ENCODE data around the gene ABHD14A. TPM values are rescaled to one million over a fixed set of nuclear protein-coding genes. Genes with fewer than 3 reads are reported as not detected.
A peak's percentile ranks its signal among the peaks of the same experiment; 100 is the strongest.

The ABHD14A gene
- total RNA-seq, 4 donors from 2014 or later = 3.1 to 11.9 (median 8.3) TPM

GRCh38 chr3:51954713-51955112 is 20.2 kb upstream of the ABHD14A start:
- Histone ChIP-seq H3K36me3 (peaks cover 23% of the 10 kb centered on the region), H3K27ac (no peak overlapping the region), H3K9me3 (no peaks in the 10 kb centered on the region), H3K27me3 (peaks cover 3% of the 10 kb centered on the region), H3K4me3 (no peak overlapping the region), H3K4me1 (peaks cover 20% of the 10 kb centered on the region)
- no peak for DNase-seq (ENCODE audit: low spot score in 2 of 2)
- WGBS = 100% methylated on average over 1 of the region's 1 CpG
- TF ChIP-seq EP300 (IDR thresholded peaks at IDR 0.05) (no peak), POLR2A (IDR thresholded peaks at IDR 0.05) (no peak), POLR2AphosphoS5 (IDR thresholded peaks at IDR 0.05) (no peak)
- TF ChIP-seq, protein P1, sequence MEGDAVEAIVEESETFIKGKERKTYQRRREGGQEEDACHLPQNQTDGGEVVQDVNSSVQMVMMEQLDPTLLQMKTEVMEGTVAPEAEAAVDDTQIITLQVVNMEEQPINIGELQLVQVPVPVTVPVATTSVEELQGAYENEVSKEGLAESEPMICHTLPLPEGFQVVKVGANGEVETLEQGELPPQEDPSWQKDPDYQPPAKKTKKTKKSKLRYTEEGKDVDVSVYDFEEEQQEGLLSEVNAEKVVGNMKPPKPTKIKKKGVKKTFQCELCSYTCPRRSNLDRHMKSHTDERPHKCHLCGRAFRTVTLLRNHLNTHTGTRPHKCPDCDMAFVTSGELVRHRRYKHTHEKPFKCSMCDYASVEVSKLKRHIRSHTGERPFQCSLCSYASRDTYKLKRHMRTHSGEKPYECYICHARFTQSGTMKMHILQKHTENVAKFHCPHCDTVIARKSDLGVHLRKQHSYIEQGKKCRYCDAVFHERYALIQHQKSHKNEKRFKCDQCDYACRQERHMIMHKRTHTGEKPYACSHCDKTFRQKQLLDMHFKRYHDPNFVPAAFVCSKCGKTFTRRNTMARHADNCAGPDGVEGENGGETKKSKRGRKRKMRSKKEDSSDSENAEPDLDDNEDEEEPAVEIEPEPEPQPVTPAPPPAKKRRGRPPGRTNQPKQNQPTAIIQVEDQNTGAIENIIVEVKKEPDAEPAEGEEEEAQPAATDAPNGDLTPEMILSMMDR (IDR thresholded peaks at IDR 0.05) = no peak

DNA sequence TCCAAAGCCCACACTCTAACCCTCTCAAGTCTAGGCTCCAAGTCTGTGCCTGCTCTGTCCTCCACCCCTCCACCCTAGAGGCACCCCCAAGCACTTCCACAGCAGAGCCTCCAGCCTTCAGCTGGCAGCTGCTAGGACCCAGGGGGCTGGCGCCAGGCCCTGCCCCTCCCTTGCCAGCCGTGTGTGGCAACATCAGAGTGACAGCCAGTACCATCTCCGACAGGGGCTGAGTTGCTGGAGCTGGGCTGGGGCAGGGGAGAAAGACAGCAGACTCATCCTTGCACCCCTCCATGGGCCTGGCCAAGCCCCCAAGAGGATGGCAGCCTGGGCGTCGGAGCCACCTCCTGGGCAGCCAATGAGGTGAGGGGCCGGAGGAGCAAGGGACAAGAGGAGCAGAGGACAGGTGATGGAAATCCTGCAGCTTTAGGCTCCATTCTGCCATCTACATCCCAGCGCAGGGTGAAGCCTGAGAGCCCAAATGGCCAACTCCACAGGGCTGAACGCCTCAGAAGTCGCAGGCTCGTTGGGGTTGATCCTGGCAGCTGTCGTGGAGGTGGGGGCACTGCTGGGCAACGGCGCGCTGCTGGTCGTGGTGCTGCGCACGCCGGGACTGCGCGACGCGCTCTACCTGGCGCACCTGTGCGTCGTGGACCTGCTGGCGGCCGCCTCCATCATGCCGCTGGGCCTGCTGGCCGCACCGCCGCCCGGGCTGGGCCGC is 19.5 kb upstream of the ABHD14A start, which contains the start of gene GPR62:
Gene GPR62, plus strand, starts transcription at position 207 of the 718 bp plus-strand sequence. Its CDS starts 272 bp downstream, at position 479.
- peak within 1 kb of the TSS; percentile 52 for H3K4me3 ChIP-seq
- peaks cover 3% of the 10 kb centered on the region for H3K27me3 ChIP-seq
- DNase-seq (ENCODE audit: low spot score in 2 of 2) = no peak
- H3K9me3 ChIP-seq = no peaks in the 10 kb centered on the region
- TF ChIP-seq, protein P1 (IDR thresholded peaks at IDR 0.05) = no peak
- TF ChIP-seq POLR2AphosphoS5 (IDR thresholded peaks at IDR 0.05) (no peak), EP300 (IDR thresholded peaks at IDR 0.05) (no peak), POLR2A (IDR thresholded peaks at IDR 0.05) (no peak)
- H3K4me1 ChIP-seq = peaks cover 20% of the 10 kb centered on the region
- no peak within 1 kb of the TSS for H3K27ac ChIP-seq
- H3K36me3 ChIP-seq = peaks cover 27% of the 10 kb centered on the region
- 24% methylated on average over 23 of the region's 33 CpGs for WGBS

DNA sequence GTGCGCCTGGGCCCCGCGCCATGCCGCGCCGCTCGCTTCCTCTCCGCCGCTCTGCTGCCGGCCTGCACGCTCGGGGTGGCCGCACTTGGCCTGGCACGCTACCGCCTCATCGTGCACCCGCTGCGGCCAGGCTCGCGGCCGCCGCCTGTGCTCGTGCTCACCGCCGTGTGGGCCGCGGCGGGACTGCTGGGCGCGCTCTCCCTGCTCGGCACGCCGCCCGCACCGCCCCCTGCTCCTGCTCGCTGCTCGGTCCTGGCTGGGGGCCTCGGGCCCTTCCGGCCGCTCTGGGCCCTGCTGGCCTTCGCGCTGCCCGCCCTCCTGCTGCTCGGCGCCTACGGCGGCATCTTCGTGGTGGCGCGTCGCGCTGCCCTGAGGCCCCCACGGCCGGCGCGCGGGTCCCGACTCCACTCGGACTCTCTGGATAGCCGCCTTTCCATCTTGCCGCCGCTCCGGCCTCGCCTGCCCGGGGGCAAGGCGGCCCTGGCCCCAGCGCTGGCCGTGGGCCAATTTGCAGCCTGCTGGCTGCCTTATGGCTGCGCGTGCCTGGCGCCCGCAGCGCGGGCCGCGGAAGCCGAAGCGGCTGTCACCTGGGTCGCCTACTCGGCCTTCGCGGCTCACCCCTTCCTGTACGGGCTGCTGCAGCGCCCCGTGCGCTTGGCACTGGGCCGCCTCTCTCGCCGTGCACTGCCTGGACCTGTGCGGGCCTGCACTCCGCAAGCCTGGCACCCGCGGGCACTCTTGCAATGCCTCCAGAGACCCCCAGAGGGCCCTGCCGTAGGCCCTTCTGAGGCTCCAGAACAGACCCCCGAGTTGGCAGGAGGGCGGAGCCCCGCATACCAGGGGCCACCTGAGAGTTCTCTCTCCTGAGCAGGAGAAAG is 18.7 kb upstream of the ABHD14A start:
- Histone ChIP-seq H3K4me1 (peaks cover 20% of the 10 kb centered on the region), H3K36me3 (peaks cover 34% of the 10 kb centered on the region), H3K9me3 (no peaks in the 10 kb centered on the region), H3K27me3 (peaks cover 3% of the 10 kb centered on the region), H3K27ac (no peak overlapping the region), H3K4me3 (peak overlapping the region; percentile 52)
- WGBS = 17% methylated on average over 4 of the region's 97 CpGs
- peak in 1 of 2 donors; percentile 62 for DNase-seq (ENCODE audit: low spot score in 2 of 2)
- TF ChIP-seq POLR2AphosphoS5 (IDR thresholded peaks at IDR 0.05) = no peak
- TF ChIP-seq, protein P1 (IDR thresholded peaks at IDR 0.05) = peak in 1 of 2 donors; percentile 51

DNA sequence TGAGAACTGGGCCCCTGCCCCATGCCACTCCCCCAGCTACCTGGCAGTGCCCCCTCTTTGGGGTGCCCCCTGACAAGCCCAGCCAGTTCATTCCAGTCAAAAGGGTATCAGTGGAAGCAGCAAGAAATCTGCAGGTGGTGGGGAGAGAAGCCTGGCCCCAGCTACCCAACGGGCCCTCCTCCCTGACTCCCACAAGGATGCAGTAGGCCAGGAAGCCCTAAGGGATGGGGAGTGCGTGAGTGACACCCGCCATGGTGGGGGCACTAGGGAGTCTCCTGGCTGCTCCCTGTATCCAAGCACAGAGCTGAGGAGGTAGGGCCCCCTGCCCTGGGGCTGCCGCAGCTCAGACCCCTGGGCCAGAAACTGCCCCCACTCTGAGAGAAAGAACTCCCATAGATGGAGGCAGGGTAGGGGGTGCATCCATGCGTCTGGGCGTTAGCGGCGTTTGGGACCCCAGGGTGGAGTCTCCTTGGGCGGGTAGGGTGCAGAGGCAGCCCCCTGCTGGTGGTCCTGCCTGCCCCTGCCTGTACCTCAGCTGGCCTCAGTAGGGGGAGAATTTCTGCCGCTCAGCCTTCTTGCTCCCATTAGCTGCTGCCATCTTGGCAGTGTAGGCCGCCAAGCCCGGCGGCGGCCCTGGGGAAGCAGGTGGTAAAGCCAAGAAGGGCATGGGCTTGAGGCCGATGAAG is 17.2 kb upstream of the ABHD14A start:
- no peak for DNase-seq (ENCODE audit: low spot score in 2 of 2)
- Histone ChIP-seq H3K36me3 (peaks cover 35% of the 10 kb centered on the region), H3K27ac (no peak overlapping the region), H3K4me1 (peaks cover 20% of the 10 kb centered on the region), H3K27me3 (peaks cover 3% of the 10 kb centered on the region), H3K9me3 (no peaks in the 10 kb centered on the region), H3K4me3 (no peak overlapping the region)
- 93% methylated on average over 15 of the region's 15 CpGs for WGBS
- TF ChIP-seq POLR2A (IDR thresholded peaks at IDR 0.05) (no peak), POLR2AphosphoS5 (IDR thresholded peaks at IDR 0.05) (no peak), EP300 (IDR thresholded peaks at IDR 0.05) (no peak)
- TF ChIP-seq, protein P1 (IDR thresholded peaks at IDR 0.05) = no peak
